ENCODE data around the gene PPFIBP2. TPM values are rescaled to one million over a fixed set of nuclear protein-coding genes. Genes with fewer than 3 reads are reported as not detected.
A peak's percentile ranks its signal among the peaks of the same experiment; 100 is the strongest.

The PPFIBP2 gene
- total RNA-seq, 6 donors from 2014 or later = 10.6 to 63.9 (median 36.7) TPM

DNA sequence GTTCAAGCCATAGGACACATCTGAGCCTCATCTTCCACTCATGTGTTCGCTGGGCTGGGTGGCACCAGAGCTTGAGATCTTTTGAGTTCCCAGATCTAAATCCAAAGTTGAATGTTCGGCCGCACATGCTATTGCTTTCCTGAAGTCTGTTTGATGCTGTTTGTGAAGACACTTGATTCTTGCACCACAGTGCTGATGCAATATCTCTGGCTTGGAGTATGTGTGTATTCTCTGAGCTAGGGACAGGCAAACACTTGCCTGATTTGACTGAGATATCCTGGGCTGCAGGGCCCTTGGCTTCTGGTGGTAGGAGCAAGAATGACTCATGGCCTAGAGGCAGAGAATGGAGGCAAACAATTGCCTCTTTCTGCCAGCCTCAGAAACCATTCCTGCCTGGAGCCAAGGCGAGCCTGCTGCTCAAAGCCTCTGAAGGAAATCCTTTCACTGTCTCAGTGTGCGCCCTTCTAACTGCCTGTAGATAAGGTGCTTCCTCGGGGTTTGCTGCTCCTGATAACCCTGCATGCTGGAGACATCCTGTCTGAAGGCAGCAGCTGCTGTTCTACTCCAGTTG, 86.5 kb downstream of the PPFIBP2 start:
- Histone ChIP-seq H3K9me3 (no peaks in the 10 kb centered on the region), H3K4me3 (no peak overlapping the region), H3K27me3 (no peaks in the 10 kb centered on the region), H3K4me1 (peaks cover 5 to 30% (median 17%) of the 10 kb centered on the region in 4 donors), H3K36me3 (peaks cover 0 to 6% (median 0%) of the 10 kb centered on the region in 4 donors), H3K27ac (peak overlapping the region; percentile 47 to 82 (median 66))
- ATAC-seq (ENCODE audit: low FRiP score in 2 of 2) (peak; percentile 81), DNase-seq (peak in 1 of 2 donors; percentile 91)
- TF ChIP-seq EP300 (IDR thresholded peaks at IDR 0.05) (peak in 2 of 4 donors; percentile 33 to 69), POLR2AphosphoS5 (IDR thresholded peaks at IDR 0.05) (peak; percentile 80 to 84), POLR2A (IDR thresholded peaks at IDR 0.05) (no peak)
- TF ChIP-seq, protein P1, sequence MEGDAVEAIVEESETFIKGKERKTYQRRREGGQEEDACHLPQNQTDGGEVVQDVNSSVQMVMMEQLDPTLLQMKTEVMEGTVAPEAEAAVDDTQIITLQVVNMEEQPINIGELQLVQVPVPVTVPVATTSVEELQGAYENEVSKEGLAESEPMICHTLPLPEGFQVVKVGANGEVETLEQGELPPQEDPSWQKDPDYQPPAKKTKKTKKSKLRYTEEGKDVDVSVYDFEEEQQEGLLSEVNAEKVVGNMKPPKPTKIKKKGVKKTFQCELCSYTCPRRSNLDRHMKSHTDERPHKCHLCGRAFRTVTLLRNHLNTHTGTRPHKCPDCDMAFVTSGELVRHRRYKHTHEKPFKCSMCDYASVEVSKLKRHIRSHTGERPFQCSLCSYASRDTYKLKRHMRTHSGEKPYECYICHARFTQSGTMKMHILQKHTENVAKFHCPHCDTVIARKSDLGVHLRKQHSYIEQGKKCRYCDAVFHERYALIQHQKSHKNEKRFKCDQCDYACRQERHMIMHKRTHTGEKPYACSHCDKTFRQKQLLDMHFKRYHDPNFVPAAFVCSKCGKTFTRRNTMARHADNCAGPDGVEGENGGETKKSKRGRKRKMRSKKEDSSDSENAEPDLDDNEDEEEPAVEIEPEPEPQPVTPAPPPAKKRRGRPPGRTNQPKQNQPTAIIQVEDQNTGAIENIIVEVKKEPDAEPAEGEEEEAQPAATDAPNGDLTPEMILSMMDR (IDR thresholded peaks at IDR 0.05) = peak in 2 of 6 experiments; percentile 18 to 25
- WGBS, 2 donors = 49 to 52% methylated on average over 6 of the region's 6 CpGs

DNA sequence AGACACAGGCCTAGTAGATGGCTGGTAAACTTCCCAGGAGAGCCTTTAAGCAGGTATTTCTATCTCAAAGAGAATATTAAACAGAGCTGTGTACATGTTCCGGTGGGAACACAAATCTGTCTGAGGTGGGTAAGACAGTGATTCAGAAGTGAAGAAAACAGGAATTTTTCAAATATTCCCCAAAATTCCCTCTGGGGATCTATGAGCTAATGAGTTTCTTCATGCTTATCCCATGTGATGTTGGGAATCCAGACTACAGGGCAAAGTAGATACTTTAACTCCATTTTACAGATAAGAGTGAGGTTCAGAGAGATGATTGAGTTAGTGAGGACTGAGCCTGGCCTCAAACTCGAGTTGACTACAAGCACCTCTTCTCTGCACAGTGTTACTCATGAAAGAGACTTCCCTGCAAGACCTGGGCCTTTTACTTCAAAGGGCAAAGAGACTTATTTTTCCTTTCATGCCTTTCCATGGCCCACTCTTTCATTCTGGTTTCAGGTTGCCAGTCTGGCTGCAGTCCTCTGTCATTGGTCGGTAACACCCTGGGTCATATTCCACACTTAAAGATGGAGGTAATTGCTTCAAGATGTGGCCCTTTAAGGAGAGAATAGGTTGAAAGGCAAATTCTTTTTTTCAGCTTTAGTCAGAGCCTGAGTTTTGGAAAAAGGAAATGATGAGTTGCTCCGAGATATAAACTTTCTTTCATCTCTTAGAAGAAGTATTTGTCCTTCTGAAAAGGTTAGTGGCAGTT, 89.4 kb downstream of the PPFIBP2 start:
- peaks cover 0 to 28% (median 13%) of the 10 kb centered on the region in 4 donors for H3K4me1 ChIP-seq
- peak overlapping the region in 1 of 4 donors; percentile 4 for H3K27ac ChIP-seq
- H3K9me3 ChIP-seq = no peaks in the 10 kb centered on the region
- ATAC-seq (ENCODE audit: low FRiP score in 2 of 2) (peak in 1 of 2 donors; percentile 42), DNase-seq (no peak)
- 69 to 74% methylated on average over 4 of the region's 4 CpGs for WGBS, 2 donors
- H3K27me3 ChIP-seq = no peaks in the 10 kb centered on the region
- H3K4me3 ChIP-seq = no peak overlapping the region
- no peaks in the 10 kb centered on the region for H3K36me3 ChIP-seq
- no peak for TF ChIP-seq EP300 (IDR thresholded peaks at IDR 0.05)
- TF ChIP-seq POLR2AphosphoS5 (IDR thresholded peaks at IDR 0.05) = no peak
- TF ChIP-seq POLR2A (IDR thresholded peaks at IDR 0.05) = no peak
- TF ChIP-seq, protein P1 (IDR thresholded peaks at IDR 0.05) = no peak

DNA sequence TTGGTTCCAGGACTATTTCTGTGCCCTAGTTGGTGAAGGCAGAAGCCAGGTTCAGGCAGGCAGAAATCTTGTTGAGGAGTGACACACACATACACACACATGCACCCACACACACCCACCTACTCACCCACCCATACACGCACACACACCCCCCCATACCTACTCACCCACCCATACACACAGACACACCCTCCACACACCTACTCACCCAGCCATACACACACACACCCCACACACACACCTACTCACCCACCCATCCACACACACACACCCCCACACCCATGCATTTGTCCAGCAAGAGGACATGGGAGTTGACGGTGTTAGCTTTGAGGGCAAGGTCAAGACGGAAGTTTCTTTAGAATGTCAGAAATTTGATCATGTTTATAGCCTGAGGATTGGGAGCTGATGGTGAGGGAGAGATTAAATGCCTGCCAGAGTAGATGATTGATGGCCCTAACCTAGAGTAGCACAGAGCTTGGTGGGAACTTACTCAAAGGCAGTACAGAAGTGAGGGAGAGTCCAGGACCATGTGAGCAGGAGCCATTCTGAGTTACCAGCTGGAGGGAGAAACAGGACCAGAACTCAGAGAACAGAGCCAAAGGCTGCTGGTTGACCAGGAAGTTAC, 90.6 kb downstream of the PPFIBP2 start:
- DNase-seq (no peak), ATAC-seq (ENCODE audit: low FRiP score in 2 of 2) (peak in 1 of 2 donors; percentile 40)
- Histone ChIP-seq H3K27me3 (no peaks in the 10 kb centered on the region), H3K4me1 (peaks cover 0 to 23% (median 13%) of the 10 kb centered on the region in 4 donors), H3K36me3 (no peaks in the 10 kb centered on the region), H3K4me3 (no peak overlapping the region), H3K27ac (peak overlapping the region in 2 of 4 donors; percentile 57 to 68), H3K9me3 (no peaks in the 10 kb centered on the region)
- TF ChIP-seq POLR2A (IDR thresholded peaks at IDR 0.05) (no peak), POLR2AphosphoS5 (IDR thresholded peaks at IDR 0.05) (no peak), EP300 (IDR thresholded peaks at IDR 0.05) (no peak)
- TF ChIP-seq, protein P1 (IDR thresholded peaks at IDR 0.05) = no peak
- 80 to 81% methylated on average over 3 of the region's 3 CpGs for WGBS, 2 donors

DNA sequence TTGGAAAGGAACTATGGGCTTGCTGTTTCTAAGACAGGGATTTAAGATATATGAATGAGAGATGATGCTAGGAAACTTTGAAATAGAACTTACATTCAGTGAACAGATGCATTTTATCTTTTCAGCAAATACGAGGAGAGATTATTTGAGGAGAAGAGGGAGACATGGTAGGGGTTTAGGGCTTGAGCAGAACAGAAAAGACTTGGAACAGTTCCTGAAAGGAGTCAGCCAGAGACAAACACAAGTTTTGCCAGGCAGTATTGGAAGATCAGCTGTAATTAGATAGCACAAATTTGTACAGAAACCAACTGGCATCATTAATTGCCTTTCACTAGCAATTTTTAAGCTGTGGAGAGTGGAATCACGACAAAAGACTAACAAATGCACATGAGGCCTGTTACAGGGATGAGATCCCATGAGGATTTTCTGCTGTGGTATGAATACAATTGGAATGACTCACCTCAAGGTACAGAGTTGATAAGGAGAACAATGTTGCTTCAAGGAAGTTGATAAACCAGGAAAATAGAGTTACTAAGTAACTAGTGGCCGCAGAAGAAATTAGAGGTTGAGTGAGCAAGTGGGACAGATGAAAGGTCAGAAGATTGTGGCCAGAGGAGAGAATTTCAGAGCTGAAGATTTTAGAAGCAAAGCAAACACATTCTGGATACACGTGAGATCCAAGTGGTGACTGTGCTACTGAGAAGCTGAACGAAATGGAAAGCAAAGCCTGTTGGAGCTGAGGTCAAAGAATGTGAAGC, 91.6 kb downstream of the PPFIBP2 start:
- Histone ChIP-seq H3K4me3 (no peak overlapping the region), H3K9me3 (no peaks in the 10 kb centered on the region), H3K4me1 (peaks cover 0 to 18% (median 10%) of the 10 kb centered on the region in 4 donors), H3K27me3 (no peaks in the 10 kb centered on the region), H3K27ac (peak overlapping the region; percentile 57 to 71 (median 65)), H3K36me3 (peaks cover 0 to under 1% (median 0%) of the 10 kb centered on the region in 4 donors)
- TF ChIP-seq EP300 (IDR thresholded peaks at IDR 0.05) (no peak), POLR2A (IDR thresholded peaks at IDR 0.05) (no peak), POLR2AphosphoS5 (IDR thresholded peaks at IDR 0.05) (no peak)
- TF ChIP-seq, protein P1 (IDR thresholded peaks at IDR 0.05) = no peak
- 49 to 54% methylated on average over 5 of the region's 5 CpGs for WGBS, 2 donors
- ATAC-seq (ENCODE audit: low FRiP score in 2 of 2) (peak; percentile 25 to 80), DNase-seq (no peak)
